Renal cortex interstitium (tissue), 15 donors: Measurements from ENCODE around the gene PSMB4. TPM values are rescaled to one million over a fixed set of nuclear protein-coding genes. Genes with fewer than 3 reads are reported as not detected.
A peak's percentile ranks its signal among the peaks of the same experiment; 100 is the strongest.
"Not testable (repeated sequence)": the region's sequence is repeated elsewhere in the genome, so short reads cannot be mapped to it uniquely, and the experiment has no call there.

Experiments
- DNase-seq, 11 donors: peaks; one replicate each; pipeline ENCODE4 v3.0.0-alpha.2; 2013; ENCODE audit warnings: low read depth in 9 of 11, low spot score in 4 of 11; ENCODE audit errors: extremely low read depth in 1 of 11
- long read RNA-seq, 16 experiments: transcript quantifications; one replicate each; lab custom pipeline, GENCODE V29; 2026
- polyA plus RNA-seq, 3 donors: library from polyadenylated mRNA; unstranded; fragments of 120-200 nt; gene quantifications; one replicate each; pipeline ENCODE4 v1.2.1, GENCODE V29; 2013; ENCODE audit not compliant: insufficient read length in 3 of 3

PSMB4 gene
- 100 to 1,000 TPM; 248 to 269 (median 260) TPM for polyA plus RNA-seq
- long read RNA-seq, donor 1, transcript PSMB4-201 (7 exons, 964 nt) = major isoform, 115 of 252 reads
- long read RNA-seq, donor 1, transcript PSMB4-202 (3 exons, 665 nt) = minor isoform, 9 of 252 reads
- long read RNA-seq, donor 1, transcript PSMB4-206 (3 exons, 986 nt) = minor isoform, 7 of 252 reads
- long read RNA-seq, donor 1, transcript PSMB4-204 (2 exons, 2,067 nt) = minor isoform, 11 of 252 reads
- long read RNA-seq, donor 1, partial matches to known transcripts = 109 of 252 reads
- long read RNA-seq, donor 1, other reads (novel, unspliced or antisense) = 0 of 252 reads
- long read RNA-seq, donor 2, transcript PSMB4-201 (7 exons, 964 nt) = major isoform, 96 of 201 reads
- long read RNA-seq, donor 2, transcript PSMB4-202 (3 exons, 665 nt) = minor isoform, 6 of 201 reads
- long read RNA-seq, donor 2, transcript PSMB4-204 (2 exons, 2,067 nt) = minor isoform, 9 of 201 reads
- long read RNA-seq, donor 2, partial matches to known transcripts = 82 of 201 reads
- long read RNA-seq, donor 2, other reads (novel, unspliced or antisense) = 0 of 201 reads
- long read RNA-seq, donor 3, transcript PSMB4-206 (3 exons, 986 nt) = minor isoform, 17 of 536 reads
- long read RNA-seq, donor 3, transcript PSMB4-204 (2 exons, 2,067 nt) = minor isoform, 29 of 536 reads
- long read RNA-seq, donor 3, transcript PSMB4-207 (4 exons, 811 nt) = minor isoform, 11 of 536 reads
- long read RNA-seq, donor 3, transcript PSMB4-201 (7 exons, 964 nt) = major isoform, 209 of 536 reads
- long read RNA-seq, donor 3, partial matches to known transcripts = 249 of 536 reads
- long read RNA-seq, donor 3, other reads (novel, unspliced or antisense) = 11 of 536 reads
- long read RNA-seq, donor 4, transcript PSMB4-204 (2 exons, 2,067 nt) = minor isoform, 22 of 349 reads
- long read RNA-seq, donor 4, transcript PSMB4-206 (3 exons, 986 nt) = minor isoform, 5 of 349 reads
- long read RNA-seq, donor 4, transcript PSMB4-202 (3 exons, 665 nt) = minor isoform, 17 of 349 reads
- long read RNA-seq, donor 4, transcript PSMB4-201 (7 exons, 964 nt) = major isoform, 134 of 349 reads
- long read RNA-seq, donor 4, partial matches to known transcripts = 157 of 349 reads
- long read RNA-seq, donor 4, other reads (novel, unspliced or antisense) = 11 of 349 reads
- long read RNA-seq, donor 5 = 0 reads
- long read RNA-seq, donor 6, transcript PSMB4-204 (2 exons, 2,067 nt) = minor isoform, 14 of 286 reads
- long read RNA-seq, donor 6, transcript PSMB4-206 (3 exons, 986 nt) = minor isoform, 15 of 286 reads
- long read RNA-seq, donor 6, transcript PSMB4-201 (7 exons, 964 nt) = major isoform, 98 of 286 reads
- long read RNA-seq, donor 6, transcript PSMB4-202 (3 exons, 665 nt) = minor isoform, 24 of 286 reads
- long read RNA-seq, donor 6, partial matches to known transcripts = 123 of 286 reads
- long read RNA-seq, donor 6, other reads (novel, unspliced or antisense) = 11 of 286 reads
- long read RNA-seq, donor 7, transcript PSMB4-201 (7 exons, 964 nt) = major isoform, 158 of 408 reads
- long read RNA-seq, donor 7, transcript PSMB4-202 (3 exons, 665 nt) = minor isoform, 22 of 408 reads
- long read RNA-seq, donor 7, transcript PSMB4-204 (2 exons, 2,067 nt) = minor isoform, 17 of 408 reads
- long read RNA-seq, donor 7, transcript PSMB4-207 (4 exons, 811 nt) = minor isoform, 6 of 408 reads
- long read RNA-seq, donor 7, partial matches to known transcripts = 193 of 408 reads
- long read RNA-seq, donor 7, other reads (novel, unspliced or antisense) = 7 of 408 reads
- long read RNA-seq, donor 8, transcript PSMB4-204 (2 exons, 2,067 nt) = minor isoform, 16 of 473 reads
- long read RNA-seq, donor 8, transcript PSMB4-206 (3 exons, 986 nt) = minor isoform, 8 of 473 reads
- long read RNA-seq, donor 8, transcript PSMB4-202 (3 exons, 665 nt) = minor isoform, 24 of 473 reads
- long read RNA-seq, donor 8, transcript PSMB4-201 (7 exons, 964 nt) = major isoform, 197 of 473 reads
- long read RNA-seq, donor 8, partial matches to known transcripts = 226 of 473 reads
- long read RNA-seq, donor 8, other reads (novel, unspliced or antisense) = 0 of 473 reads
- long read RNA-seq, donor 9, transcript PSMB4-201 (7 exons, 964 nt) = major isoform, 118 of 306 reads
- long read RNA-seq, donor 9, transcript PSMB4-206 (3 exons, 986 nt) = minor isoform, 7 of 306 reads
- long read RNA-seq, donor 9, transcript PSMB4-202 (3 exons, 665 nt) = minor isoform, 13 of 306 reads
- long read RNA-seq, donor 9, transcript PSMB4-204 (2 exons, 2,067 nt) = minor isoform, 14 of 306 reads
- long read RNA-seq, donor 9, partial matches to known transcripts = 149 of 306 reads
- long read RNA-seq, donor 9, other reads (novel, unspliced or antisense) = 0 of 306 reads
- long read RNA-seq, donor 10, transcript PSMB4-206 (3 exons, 986 nt) = minor isoform, 17 of 402 reads
- long read RNA-seq, donor 10, transcript PSMB4-202 (3 exons, 665 nt) = minor isoform, 13 of 402 reads
- long read RNA-seq, donor 10, transcript PSMB4-204 (2 exons, 2,067 nt) = minor isoform, 24 of 402 reads
- long read RNA-seq, donor 10, transcript PSMB4-201 (7 exons, 964 nt) = major isoform, 154 of 402 reads
- long read RNA-seq, donor 10, partial matches to known transcripts = 180 of 402 reads
- long read RNA-seq, donor 10, other reads (novel, unspliced or antisense) = 0 of 402 reads
- long read RNA-seq, donor 11, transcript PSMB4-202 (3 exons, 665 nt) = minor isoform, 8 of 336 reads
- long read RNA-seq, donor 11, transcript PSMB4-206 (3 exons, 986 nt) = minor isoform, 9 of 336 reads
- long read RNA-seq, donor 11, transcript PSMB4-204 (2 exons, 2,067 nt) = minor isoform, 41 of 336 reads
- long read RNA-seq, donor 11, transcript PSMB4-201 (7 exons, 964 nt) = major isoform, 136 of 336 reads
- long read RNA-seq, donor 11, partial matches to known transcripts = 134 of 336 reads
- long read RNA-seq, donor 11, other reads (novel, unspliced or antisense) = 5 of 336 reads
- long read RNA-seq, donor 12, transcript PSMB4-202 (3 exons, 665 nt) = minor isoform, 5 of 166 reads
- long read RNA-seq, donor 12, transcript PSMB4-204 (2 exons, 2,067 nt) = minor isoform, 5 of 166 reads
- long read RNA-seq, donor 12, transcript PSMB4-201 (7 exons, 964 nt) = major isoform, 72 of 166 reads
- long read RNA-seq, donor 12, partial matches to known transcripts = 78 of 166 reads
- long read RNA-seq, donor 12, other reads (novel, unspliced or antisense) = 0 of 166 reads
- long read RNA-seq, donor 13, transcript PSMB4-201 (7 exons, 964 nt) = major isoform, 188 of 459 reads
- long read RNA-seq, donor 13, transcript PSMB4-202 (3 exons, 665 nt) = minor isoform, 23 of 459 reads
- long read RNA-seq, donor 13, transcript PSMB4-206 (3 exons, 986 nt) = minor isoform, 7 of 459 reads
- long read RNA-seq, donor 13, transcript PSMB4-204 (2 exons, 2,067 nt) = minor isoform, 16 of 459 reads
- long read RNA-seq, donor 13, partial matches to known transcripts = 214 of 459 reads
- long read RNA-seq, donor 13, other reads (novel, unspliced or antisense) = 7 of 459 reads
- long read RNA-seq, donor 14, transcript PSMB4-202 (3 exons, 665 nt) = minor isoform, 8 of 289 reads
- long read RNA-seq, donor 14, transcript PSMB4-201 (7 exons, 964 nt) = major isoform, 125 of 289 reads
- long read RNA-seq, donor 14, transcript PSMB4-204 (2 exons, 2,067 nt) = minor isoform, 17 of 289 reads
- long read RNA-seq, donor 14, partial matches to known transcripts = 134 of 289 reads
- long read RNA-seq, donor 14, other reads (novel, unspliced or antisense) = 0 of 289 reads
- long read RNA-seq, donor 15, transcript PSMB4-201 (7 exons, 964 nt) = major isoform, 41 of 138 reads
- long read RNA-seq, donor 15, transcript PSMB4-204 (2 exons, 2,067 nt) = minor isoform, 8 of 138 reads
- long read RNA-seq, donor 15, partial matches to known transcripts = 78 of 138 reads
- long read RNA-seq, donor 15, other reads (novel, unspliced or antisense) = 0 of 138 reads
- long read RNA-seq, donor 16, transcript PSMB4-206 (3 exons, 986 nt) = minor isoform, 27 of 1,178 reads
- long read RNA-seq, donor 16, transcript PSMB4-202 (3 exons, 665 nt) = minor isoform, 33 of 1,178 reads
- long read RNA-seq, donor 16, transcript PSMB4-204 (2 exons, 2,067 nt) = minor isoform, 53 of 1,178 reads
- long read RNA-seq, donor 16, transcript PSMB4-201 (7 exons, 964 nt) = major isoform, 468 of 1,178 reads
- long read RNA-seq, donor 16, partial matches to known transcripts = 531 of 1,178 reads
- long read RNA-seq, donor 16, other reads (novel, unspliced or antisense) = 57 of 1,178 reads

DNA sequence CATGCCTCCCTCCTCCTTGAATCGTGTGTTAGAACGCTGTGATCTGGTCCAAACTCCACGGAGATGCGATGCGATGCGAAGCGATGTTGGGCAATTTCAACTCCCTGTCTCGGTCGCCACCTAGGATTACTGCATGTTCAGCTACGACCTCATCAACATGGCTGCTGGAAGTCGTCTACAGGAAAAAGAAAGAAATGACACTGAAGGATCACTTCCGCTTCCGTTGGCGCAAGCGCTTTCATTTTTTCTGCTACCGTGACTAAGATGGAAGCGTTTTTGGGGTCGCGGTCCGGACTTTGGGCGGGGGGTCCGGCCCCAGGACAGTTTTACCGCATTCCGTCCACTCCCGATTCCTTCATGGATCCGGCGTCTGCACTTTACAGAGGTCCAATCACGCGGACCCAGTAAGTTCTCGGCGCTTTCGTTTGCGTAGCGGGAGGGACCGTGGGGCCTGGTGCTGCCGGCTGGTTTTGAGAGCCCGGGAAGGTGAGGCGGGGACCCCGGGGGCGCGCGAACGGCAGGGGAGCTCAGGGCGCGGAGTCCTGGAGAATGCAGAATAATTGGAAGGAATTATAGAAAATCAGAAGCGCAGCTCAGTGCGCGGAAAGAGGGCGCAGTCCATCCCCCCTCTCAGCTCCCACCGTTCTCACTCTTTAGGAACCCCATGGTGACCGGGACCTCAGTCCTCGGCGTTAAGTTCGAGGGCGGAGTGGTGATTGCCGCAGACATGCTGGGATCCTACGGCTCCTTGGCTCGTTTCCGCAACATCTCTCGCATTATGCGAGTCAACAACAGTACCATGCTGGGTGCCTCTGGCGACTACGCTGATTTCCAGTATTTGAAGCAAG is at the start of gene PSMB4:
PSMB4 (plus strand) TSS at position 250 of the 848 bp plus-strand sequence; CDS start at position 265, 15 bp downstream.
- DNase-seq = peak; percentile 84 to 95 (median 90)

DNA sequence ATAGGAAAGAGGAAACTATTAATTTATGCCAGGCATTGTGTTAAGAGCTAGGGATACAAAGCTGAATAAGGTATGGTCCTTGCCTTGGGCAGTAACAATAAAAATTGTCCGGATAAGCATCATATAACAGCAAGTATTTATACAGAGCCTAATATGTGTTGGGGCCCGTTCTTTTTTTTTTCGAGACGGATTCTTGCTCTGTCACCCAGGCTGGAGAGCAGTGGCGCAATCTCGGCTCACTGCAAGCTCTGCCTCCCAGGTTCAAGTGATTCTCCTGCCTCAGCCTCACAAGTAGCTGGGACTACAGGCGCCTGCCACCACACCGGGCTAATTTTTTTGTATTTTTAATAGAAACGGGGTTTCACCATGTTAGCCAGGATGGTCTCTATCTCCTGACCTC is 49.0 kb upstream of the PSMB4 start:
- not testable (repeated sequence) for DNase-seq

DNA sequence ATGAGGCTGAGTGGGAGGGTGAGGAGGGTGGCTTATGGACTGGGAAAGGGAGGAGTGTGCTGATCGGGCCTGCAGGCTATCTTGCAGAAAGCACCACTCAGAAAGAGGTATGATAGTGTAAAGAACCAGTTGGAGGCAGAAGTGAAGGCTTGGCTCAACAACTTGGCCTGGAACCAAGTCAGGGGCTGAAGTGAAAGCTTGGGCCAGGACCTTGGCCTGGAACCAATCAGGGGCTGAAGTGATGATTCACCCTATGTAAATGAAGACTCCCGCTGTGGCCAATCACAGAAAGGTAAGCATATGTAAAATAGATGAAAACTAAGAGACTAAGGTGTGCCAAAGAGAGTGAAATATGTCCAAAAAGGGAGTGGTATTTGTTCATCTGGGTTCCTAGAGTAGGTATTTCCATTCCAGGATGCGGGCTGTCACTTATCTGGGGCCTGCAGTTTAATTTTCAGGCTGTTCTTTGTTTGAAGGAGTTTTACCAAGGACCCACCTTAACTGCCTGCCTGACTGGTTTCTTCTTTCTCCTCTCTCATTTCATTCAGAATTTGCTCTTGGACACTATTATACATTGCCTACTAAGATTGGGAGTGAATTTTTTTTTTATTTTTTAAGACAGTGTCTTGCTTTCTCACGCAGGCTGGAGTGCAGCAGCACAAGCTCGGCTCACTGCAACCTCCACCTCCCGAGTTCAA is 47.2 kb upstream of the PSMB4 start:
- no peak for DNase-seq

DNA sequence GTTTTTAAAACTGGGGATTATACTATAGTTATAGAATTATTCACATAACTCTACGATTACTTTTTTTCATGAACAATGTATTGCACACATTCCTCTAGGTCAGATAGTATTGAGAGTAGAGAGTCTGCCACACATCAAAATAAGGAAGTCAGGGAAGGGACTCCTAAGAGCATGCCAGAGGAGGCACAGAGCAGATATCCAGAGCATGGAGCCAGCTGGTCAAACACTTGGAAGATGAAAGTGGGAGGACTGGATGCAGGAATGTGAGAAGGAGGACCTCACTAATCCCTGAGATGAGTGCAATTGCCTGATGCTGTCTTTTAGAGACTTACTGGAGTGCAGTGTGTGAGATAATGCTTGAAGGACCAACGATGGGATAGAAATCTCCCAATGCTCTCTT is 42.7 kb upstream of the PSMB4 start:
- DNase-seq = no peak

DNA sequence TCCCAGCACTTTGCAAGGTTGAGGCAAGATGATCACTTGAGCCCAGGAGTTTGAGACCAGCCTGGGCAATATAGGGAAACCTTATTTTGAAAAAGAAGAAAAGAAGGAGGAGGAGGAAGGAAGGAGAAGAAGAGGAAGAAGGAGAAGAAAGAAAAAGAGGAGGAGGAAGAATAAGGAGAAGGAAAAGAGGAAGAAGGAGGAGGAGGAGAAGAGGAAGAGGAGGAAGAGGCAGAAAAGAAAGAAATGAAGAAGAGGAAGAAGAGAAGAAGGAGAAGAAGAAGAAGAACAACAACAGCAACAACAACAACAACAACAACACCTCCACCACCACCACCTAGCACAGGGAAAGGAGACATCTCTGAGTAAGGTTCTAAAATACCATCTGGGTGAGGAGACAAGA is 37.5 kb upstream of the PSMB4 start:
- DNase-seq = no peak

DNA sequence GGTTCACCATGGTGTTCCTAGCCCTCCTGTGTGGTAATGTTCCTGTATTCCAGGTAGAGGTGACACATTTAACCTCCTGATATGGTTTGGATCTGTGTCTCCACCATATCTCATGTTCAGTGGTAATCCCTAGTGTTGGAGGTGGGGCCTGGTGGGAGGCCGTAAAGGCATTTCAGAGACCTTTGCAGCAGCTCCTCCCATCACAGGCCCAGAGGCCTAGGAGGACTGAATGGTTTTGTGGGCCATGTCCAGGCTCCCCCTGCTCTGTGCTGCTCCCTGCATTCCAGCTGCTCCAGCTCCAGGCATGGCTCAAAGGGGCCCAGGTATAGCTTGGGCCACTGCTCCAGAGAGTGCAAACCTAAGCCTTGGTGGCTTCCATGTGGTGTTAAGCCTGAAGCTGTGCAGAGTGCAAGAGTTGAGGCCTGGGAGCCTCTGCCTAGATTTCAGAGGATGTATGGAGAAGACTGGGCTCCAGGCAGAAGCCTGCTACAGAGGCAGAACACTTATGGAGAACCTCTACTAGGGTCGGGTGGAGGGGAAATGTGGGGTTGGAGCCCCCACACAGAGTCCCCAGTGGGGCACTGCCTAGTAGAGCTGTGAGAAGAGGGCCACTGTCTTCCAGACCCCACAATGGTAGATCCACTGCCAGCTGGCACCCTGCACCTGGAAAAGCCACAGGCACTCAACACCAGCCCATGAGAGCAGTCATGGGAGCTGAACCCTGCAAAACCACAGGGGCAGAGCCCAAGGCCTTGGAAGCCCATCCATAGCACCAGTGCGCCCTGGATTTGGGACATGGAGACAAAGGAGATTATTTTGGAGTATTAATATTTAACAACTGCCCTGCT is 36.8 kb upstream of the PSMB4 start:
- DNase-seq = no peak

DNA sequence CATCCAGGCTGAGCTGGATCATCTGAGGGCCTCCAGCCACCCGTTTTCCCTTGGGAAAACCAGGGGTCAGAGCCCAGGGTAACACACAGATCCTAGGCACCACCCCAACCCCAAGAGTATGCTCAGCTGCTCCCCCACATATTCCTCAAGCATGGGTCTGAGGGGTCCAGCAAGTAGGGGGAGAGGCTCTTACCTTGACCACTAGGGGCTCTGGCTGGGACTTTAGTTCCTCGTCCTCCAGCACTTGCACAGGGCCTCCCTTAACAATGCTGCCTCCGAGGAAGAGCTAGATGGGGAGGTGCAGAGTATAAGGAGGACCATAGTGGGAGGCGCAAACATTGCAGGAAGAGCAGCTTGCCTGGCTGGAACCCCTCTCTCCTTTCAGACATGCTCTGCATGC is 34.4 kb upstream of the PSMB4 start:
- no peak for DNase-seq

DNA sequence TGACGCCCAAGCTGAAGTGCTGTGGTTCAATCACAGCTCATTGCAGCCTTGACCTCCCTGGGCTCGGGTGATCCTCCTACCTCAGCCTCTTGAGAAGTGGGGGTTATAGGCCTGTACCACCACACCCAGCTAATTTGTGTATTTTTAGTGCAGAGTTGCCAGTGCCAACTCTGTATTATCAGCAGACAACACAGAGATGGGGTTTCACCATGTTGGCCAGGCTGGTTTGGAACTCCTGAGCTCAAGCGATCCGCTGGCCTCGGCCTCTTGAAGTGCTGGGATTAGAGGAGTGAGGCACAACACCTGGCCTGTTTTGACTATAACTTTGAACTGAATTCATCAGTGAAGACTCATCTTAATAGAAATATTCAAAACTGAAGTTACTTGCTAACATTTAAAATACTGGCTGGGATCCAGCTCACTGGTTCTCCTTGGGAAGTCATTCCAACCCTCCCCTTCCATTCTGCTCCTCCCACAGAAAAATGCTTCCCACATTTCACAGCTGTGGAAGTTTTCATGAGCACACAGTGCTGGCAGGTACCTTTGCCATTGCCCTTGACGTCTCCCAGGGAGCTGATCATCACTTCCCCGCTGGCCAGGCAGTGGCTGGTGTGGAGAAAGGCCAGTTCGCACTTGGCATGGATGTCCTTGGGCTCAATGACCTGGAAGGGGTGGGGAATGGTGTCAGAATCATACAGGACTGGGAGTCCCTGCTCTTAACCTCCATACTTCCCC is 31.5 kb upstream of the PSMB4 start:
- DNase-seq = no peak

DNA sequence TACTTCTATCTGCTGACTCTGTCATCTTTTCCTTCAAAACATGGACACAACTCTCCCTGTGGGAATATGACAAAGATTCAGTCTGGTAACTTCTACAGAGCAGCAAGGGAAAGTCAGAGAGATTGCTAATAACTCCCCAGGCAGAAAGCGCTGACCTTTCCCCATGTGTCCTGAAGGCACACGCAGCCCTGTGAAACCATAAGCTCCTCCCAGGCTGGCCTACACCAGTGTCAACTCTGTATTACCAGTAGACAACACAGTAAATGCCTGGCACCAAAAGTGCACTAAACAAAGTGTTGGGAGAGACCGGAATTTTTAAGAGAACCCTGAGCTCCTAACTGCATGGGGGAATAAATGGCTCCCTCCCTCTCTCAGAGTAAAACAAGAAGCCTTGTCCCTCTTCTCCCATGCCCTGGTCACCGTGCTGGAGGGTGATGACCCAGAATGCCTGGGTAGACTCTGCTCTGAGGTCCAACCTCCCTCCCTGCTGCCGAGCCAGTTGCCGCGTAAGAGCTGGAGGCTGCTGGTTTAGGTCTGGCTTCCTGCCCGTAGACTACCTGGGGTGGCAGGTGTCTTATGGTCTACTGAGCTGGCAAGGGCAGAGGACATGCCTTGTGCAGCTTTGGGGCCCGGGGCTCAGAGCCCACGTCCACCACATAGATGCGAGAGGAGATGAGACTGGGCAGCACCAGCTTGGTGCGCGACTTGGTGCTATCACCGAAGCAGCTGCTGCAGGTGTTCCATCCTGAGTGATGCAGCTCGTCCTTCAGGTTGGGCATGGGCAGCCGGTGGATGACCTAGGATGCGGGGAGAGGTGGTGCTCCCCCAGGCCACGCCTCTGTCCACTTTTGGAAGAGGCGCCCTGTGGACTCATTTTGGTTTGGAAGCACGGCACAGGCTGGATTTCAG is 30.7 kb upstream of the PSMB4 start:
- DNase-seq = no peak
